LNCaP clone FGC (cell line): ENCODE results near the gene CDK6.
"Not testable (repeated sequence)": the region's sequence is repeated elsewhere in the genome, so short reads cannot be mapped to it uniquely, and the experiment has no call there.

Source experiments
- DNase-seq: peaks from one replicate; pipeline ENCODE4 v3.0.0-alpha.2; 2011; ENCODE audit warnings: low read depth
- H3K4me3 ChIP-seq: 2 replicates; pipeline ENCODE4 v1.5.1; 2011; ENCODE audit warnings: mild to moderate bottlenecking, low read depth, low read length, control low read depth
- CTCF ChIP-seq: IDR thresholded peaks from 2 replicates; pipeline ENCODE4 v1.5.1; 2012; ENCODE audit warnings: mild to moderate bottlenecking; ENCODE audit not compliant: control insufficient read depth, insufficient read depth; ENCODE audit errors: extremely low read depth

Gene CDK6

GRCh38 chr7:92763636-92764423 lies 72.5 kb downstream of the CDK6 start:
- DNase-seq: no peak
- H3K4me3 ChIP-seq: no peak overlapping the region
- no peak for TF ChIP-seq CTCF

GRCh38 chr7:92762851-92763250 lies 73.5 kb downstream of the CDK6 start:
- TF ChIP-seq CTCF: no peak
- H3K4me3 ChIP-seq: no peak overlapping the region
- DNase-seq: no peak

DNA sequence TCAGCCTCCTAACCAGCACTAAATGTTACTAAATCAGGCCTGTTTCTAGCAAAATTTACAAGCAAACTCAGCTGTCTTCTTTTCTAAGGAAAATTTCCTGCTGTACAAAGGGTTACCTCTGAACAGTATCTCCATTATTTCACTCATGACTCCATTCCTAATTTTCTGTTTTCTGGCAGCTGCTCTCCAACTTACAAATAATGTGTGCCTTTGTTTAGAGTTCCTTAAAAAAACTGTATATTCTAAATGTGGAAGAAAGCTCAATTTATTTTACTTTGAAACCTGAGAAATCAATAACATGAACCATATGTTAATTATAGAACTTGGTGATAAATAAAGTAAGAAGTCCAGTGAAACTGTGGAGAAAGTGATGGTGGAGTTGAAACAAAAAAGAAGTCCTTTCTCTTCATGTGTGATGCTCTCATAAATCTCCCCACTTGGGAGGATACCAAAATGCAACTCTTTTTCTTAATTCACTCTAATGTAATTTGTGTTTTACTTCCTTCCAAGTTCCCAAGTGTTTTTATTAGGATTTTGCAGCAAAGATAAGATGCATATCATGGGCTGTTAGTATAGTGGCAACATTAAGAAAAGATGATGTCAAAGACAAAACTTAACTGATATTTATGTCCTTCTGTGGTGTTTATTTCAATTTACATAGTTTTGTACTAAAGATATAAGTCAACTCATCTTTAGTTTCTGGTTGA lies 74.8 kb downstream of the CDK6 start:
- no peak for DNase-seq
- H3K4me3 ChIP-seq: no peak overlapping the region
- TF ChIP-seq CTCF: no peak

GRCh38 chr7:92758796-92759431 lies 77.5 kb downstream of the CDK6 start:
- no peak for DNase-seq
- TF ChIP-seq CTCF: no peak
- no peak overlapping the region for H3K4me3 ChIP-seq

- not testable (repeated sequence) for DNase-seq, H3K4me3 ChIP-seq
Observed at GRCh38 chr7:92757311-92757910, 79.0 kb downstream of the CDK6 start.

DNA sequence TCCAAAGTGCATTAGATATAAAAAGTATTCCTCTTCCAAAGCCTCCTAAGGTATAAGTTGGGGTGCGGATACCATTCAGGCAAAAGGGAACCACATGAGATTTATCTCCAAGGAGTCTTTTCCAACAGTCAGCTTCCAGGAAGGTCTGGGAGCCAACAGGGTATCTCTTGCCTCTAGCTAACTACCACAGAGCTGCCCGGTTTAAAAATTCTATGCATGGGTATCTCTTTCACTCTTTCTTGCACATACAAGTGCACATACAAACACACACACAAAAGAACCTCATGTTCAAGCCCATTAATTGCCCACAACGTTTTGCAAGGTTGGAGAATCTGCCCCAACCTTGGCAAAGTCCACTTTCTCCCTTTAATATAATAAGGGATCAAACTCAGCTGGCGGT lies 80.7 kb downstream of the CDK6 start:
- H3K4me3 ChIP-seq: no peak overlapping the region
- DNase-seq: no peak
- no peak for TF ChIP-seq CTCF
